Measurements from ENCODE around the gene PMM1.
"Not testable (repeated sequence)": the region's sequence is repeated elsewhere in the genome, so short reads cannot be mapped to it uniquely, and the experiment has no call there.

PMM1 gene

GRCh38 chr22:41589391-41590241, at the start of gene PMM1:
Gene PMM1, minus strand, starts transcription at chr22:41589840. Its CDS starts 35 bp downstream, at chr22:41589805.
- DNase-seq (ENCODE audit: low read depth), result peak; percentile 100

DNA sequence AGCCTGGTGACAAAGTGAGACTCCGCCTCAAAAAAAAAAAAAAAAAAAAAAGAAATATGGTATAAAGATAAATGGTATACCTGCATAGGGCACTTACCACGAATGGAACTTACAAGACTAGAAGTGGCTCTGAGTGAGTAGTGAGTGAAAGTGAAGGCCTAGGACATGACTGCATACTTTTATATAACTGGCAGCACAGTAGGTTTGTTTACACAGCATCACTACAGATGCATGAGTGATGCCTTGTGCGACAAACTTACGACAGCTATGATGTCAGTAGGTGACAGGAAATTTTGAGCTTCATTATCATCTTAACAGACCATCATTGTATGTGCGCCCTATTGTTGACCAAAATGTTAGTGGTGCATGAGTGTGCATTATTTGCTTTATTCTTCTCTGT, 49.1 kb upstream of the PMM1 start:
- DNase-seq (ENCODE audit: low read depth), result no peak

DNA sequence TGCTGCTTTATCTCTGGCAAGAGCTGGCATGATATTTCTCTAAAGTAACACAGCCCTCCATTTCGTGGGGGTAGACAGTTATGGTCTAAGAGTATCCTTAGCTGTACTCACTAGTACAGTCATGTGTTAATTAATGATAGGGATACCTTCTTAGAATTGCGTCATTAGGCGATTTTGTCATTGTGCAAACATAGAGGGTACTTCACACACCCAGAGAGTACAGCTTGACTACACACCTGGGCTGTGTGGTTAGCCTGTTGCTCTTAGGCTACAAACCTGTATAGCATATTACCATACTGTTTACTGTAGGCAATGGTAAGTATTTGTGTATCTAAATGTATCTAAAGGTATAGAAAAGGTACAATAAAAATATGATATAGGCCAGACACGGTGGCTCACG, 48.5 kb upstream of the PMM1 start:
- DNase-seq (ENCODE audit: low read depth), result no peak

GRCh38 chr22:41637623-41638022, 48.0 kb upstream of the PMM1 start:
- DNase-seq (ENCODE audit: low read depth), result not testable (repeated sequence)

DNA sequence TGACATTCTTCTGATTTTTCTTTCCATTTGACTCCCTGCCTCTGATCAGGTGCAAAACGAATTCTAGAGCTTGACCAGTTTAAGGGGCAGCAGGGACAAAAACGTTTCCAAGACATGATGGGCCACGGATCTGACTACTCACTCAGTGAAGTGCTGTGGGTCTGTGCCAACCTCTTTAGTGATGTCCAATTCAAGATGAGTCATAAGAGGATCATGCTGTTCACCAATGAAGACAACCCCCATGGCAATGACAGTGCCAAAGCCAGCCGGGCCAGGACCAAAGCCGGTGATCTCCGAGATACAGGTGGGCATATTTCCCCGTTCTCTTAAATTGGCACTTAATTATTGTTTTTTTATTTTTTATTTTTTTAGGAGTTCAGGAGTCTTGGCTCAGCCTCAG, 46.8 kb upstream of the PMM1 start:
- DNase-seq (ENCODE audit: low read depth), result no peak

DNA sequence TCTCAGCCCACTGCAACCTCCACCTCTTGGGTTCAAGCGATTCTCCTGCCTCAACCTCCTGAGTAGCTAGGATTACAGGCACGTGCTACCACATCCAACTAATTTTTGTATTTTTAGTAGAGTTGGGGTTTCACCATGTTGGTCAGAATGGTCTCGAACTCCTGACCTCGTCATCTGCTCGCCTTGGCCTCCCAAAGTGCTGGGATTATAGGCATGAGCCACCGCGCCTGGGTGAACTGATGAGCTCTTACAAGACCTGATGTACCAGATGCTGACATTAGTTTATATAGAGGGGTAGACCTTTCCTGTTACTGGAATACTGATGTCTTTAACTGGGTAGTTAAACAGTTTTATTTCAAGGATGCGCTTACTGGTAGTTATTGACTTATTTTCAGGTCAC, 45.0 kb upstream of the PMM1 start:
- not testable (repeated sequence) for DNase-seq (ENCODE audit: low read depth)

DNA sequence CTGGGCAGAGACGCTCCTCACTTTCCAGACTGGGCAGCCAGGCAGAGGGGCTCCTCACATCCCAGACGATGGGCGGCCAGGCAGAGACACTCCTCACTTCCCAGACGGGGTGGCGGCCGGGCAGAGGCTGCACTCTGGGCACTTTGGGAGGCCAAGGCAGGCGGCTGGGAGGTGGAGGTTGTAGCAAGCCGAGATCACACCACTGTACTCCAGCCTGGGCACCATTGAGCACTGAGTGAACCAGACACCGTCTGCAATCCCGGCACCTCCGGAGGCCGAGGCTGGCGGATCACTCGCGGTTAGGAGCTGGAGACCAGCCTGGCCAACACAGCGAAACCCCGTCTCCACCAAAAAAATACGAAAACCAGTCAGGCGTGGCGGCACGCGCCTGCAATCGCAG, 42.0 kb upstream of the PMM1 start:
- DNase-seq (ENCODE audit: low read depth), result not testable (repeated sequence)

- DNase-seq (ENCODE audit: low read depth), result not testable (repeated sequence)
Observed at GRCh38 chr22:41631115-41631514, 41.5 kb upstream of the PMM1 start.

- DNase-seq (ENCODE audit: low read depth), result no peak
Observed at GRCh38 chr22:41625577-41625976, 35.9 kb upstream of the PMM1 start.

GRCh38 chr22:41621911-41622179, 32.2 kb upstream of the PMM1 start:
- DNase-seq (ENCODE audit: low read depth), result no peak

DNA sequence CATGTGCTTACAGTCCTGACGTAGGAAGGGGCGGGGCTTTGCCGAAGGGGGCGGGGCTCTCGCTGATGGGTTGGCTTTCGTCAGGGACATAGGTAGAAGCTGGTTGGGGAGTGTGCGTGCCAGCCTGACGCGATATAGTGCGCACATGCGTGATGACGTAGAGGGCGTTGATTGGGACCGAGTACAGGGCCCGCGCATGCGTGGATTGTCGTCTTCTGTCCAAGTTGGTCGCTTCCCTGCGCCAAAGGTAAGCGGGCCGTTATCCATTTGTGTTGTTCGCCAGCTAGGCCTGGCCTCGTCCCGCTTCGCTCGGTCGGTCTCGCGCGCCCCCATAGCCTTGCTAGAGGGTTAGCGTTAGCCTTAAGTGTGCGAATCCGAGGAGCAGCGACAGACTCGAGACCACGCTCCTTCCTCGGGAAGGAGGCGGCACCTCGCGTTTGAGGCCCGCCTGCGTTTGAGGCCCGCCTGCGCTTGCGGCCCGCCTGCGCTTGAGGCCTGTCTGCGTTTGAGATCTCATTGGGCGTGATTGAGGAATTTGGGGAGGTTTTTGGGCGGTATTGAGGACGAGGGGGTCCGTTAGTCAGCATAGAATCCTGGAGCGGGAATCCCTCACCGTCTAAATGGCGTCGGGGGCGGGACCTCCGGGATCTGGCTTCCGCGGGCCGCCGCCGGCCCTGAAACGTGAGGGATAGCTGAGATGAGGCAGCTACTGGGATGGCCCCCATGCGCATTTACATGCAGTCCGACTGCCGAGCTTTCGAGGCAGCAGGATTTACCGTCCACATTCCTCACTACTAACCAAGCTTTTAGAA, 31.7 kb upstream of the PMM1 start, which contains the start of gene XRCC6:
Gene XRCC6 (plus strand): TSS at position 197 of the 812 bp plus-strand sequence. CDS start 710 bp downstream, outside the sequence.
- DNase-seq (ENCODE audit: low read depth), result peak; percentile 100

DNA sequence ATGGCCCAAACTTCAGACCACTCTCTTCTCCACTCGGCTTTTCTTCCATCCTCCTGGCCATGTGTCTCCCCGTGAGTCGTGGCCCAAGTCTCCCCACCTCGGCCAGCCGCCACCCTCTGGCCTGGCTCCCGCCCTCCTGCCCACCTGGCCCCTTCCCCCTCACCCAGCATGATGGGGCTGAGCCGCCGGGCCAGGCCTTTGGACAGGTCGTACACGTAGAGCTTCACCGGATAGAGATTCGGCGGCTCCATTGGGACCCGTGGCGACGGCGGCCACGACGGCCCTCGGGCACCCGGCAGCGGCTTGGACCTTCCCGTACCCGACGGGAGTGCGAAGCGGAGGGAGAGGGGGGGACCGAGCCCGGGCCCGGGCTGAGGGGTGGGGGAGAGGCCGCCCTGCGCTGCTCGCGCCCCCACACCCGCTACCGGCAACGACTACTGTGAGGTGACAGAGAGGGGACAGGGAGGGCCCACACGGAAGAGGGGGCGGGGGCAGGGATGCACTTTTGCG, 31.0 kb upstream of the PMM1 start, which contains the start of gene DESI1:
Gene DESI1 (minus strand): TSS at position 455 of the 510 bp plus-strand sequence. CDS start 204 bp downstream, at position 251.
- peak; percentile 2 for DNase-seq (ENCODE audit: low read depth)

GRCh38 chr22:41619979-41620588, 30.4 kb upstream of the PMM1 start:
- DNase-seq (ENCODE audit: low read depth), result no peak

- no peak for DNase-seq (ENCODE audit: low read depth)
Observed at GRCh38 chr22:41613456-41613855, 23.8 kb upstream of the PMM1 start.

GRCh38 chr22:41612603-41613306, 23.1 kb upstream of the PMM1 start:
- no peak for DNase-seq (ENCODE audit: low read depth)

DNA sequence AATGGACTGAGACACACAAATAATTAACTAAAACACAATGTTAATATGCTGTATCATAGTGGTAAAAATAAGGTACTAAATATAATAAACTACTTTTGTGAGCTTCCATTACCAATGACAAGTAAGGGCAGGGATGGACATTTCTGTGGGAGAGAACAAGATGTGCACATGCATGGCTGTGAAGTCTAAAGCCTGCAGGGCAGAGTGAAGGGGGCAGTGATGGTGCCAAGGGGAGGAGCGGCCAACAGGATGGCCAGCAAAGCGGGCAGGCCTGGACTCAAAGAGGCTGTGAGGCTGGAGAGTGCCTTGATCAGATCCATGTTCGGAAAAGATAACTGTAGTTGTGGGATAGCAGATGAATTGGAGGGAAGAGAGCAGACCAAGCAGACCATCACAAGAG, 18.7 kb upstream of the PMM1 start:
- no peak for DNase-seq (ENCODE audit: low read depth)

DNA sequence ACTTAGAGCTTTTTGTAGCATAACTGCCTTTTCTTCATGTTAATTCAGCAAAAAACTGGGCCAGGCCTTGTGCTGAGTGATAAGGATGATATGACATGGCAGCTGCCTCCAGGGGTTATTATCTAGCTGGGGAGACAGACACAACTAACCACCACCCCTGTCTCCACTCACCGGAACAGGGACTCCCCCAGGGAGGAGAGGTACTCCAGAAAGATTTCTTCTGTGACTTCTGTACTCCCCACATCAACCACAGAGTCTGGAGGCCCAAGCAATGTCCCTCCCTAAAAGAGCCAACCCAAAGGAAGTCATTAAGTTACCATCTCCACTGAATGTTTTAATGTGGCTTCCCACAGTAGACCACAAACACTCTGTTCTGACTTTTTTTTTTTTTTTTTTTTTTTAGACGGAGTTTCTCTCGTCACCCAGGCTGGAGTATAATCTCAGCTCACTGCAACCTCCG, 14.3 kb upstream of the PMM1 start:
- DNase-seq (ENCODE audit: low read depth), result no peak

DNA sequence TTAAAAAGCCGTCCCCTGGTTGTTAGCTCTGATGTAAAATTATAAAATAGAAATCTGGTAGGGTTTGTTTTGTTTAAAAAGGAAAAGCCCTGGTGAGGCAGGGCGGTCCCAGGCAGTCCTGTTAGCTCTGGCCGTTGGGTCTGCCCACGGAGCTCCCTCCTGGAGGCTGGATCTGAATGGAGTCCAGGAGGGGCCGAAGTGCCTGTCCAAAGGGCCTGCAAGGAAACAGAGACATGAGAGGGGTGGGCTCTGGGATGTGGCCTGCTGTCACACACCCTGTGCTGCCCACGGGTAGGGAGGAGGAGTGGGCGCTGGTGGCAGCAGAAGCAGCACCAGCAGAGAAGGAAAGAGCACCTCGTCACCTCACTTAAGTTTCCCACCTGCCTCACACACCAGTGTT, 11.3 kb upstream of the PMM1 start:
- no peak for DNase-seq (ENCODE audit: low read depth)

DNA sequence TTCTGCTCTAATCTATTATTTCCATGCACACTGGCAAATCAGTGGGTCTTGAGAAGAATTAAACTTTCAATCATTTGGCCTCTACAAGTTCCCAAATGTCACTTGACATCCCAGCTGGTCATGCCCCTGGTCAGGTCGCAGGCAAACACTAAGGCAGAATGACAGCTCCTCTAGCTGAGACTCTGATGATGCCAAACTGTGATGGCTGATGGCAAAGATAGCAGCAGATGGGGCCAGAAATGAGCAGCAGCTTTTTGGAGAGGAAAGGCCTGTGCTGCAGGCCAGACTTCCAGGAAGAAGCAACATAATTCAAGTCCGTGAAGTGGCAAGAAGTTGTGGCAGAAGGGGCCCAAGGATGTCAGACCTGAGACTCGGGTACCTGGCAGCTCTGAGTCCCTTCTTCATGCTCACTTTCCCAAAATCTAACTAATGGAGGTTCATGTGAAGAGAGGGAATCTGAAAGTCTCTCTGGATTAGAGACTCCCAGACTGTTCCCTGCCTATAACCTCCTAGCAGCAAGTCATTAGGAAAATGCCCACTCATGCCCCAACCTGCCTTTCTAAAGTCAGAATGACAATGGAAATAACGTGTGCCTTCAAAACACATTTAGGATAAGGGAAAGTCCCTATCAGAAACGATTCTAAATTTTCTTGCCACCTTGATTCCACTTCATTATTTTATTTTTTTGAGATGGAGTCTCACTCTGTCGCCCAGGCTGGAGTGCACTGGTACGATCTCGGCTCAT, 9.4 kb upstream of the PMM1 start:
- no peak for DNase-seq (ENCODE audit: low read depth)

- no peak for DNase-seq (ENCODE audit: low read depth)
Observed at GRCh38 chr22:41598081-41598480, 8.4 kb upstream of the PMM1 start.

DNA sequence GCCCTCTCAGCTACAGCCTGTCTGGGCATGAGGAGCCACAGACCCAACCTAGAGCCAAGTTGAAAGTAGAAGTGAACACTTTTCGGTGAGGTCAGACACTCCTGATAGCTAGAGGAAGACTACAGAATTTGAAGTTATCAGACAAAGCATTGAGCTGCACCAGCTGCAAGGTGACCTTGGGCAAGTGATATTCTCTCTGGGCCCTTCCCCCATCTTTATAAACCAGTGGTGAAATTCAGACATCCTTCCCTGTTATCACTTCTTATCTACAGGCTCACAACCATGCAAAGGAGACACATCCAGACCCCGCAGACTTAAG, 8.0 kb upstream of the PMM1 start:
- DNase-seq (ENCODE audit: low read depth), result no peak

Data from stimulated activated CD8-positive, alpha-beta memory T cell treated with anti-CD3 and anti-CD28 coated beads, Interleukin-15, amount 100 ng/mL, for 1 hour (primary cell).